ENCODE data around the gene SKAP1. TPM values are rescaled to one million over a fixed set of nuclear protein-coding genes. Genes with fewer than 3 reads are reported as not detected.
"Not testable (repeated sequence)": the region's sequence is repeated elsewhere in the genome, so short reads cannot be mapped to it uniquely, and the experiment has no call there.

The SKAP1 gene
- total RNA-seq, 4 donors from 2014 or later, result 1.1 to 1.7 (median 1.2) TPM

DNA sequence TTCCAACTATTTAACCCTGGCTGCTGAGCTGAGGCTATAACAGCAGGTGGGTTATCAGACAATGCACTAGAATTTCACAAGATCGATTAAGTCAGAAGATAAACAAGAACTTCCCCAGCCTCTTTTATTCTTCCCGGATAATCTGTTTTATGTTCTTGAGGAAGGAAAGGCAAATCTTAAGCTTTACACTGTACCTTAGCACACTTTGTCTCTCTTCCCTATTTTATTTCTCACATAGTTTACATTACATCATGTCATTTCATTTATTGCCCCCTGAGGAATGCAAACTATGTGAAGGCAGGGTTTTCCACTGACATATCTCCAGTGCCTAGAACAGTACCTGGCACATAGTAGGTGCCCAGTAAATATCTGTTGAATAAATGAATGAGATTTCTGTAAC, 139.6 kb downstream of the SKAP1 start:
- H3K27ac ChIP-seq (replicated peaks in 1 of 4), result no peak overlapping the region
- intact Hi-C loops (cut with DNase I), result no loop called here
- WGBS, result 42% methylated on average over 2 of the region's 2 CpGs
- no peaks in the 10 kb centered on the region for H3K36me3 ChIP-seq
- no peak for TF ChIP-seq POLR2A (IDR thresholded peaks at IDR 0.05; ENCODE audit: low read depth)
- no peak for TF ChIP-seq EP300 (IDR thresholded peaks at IDR 0.05)
- TF ChIP-seq, protein P1, sequence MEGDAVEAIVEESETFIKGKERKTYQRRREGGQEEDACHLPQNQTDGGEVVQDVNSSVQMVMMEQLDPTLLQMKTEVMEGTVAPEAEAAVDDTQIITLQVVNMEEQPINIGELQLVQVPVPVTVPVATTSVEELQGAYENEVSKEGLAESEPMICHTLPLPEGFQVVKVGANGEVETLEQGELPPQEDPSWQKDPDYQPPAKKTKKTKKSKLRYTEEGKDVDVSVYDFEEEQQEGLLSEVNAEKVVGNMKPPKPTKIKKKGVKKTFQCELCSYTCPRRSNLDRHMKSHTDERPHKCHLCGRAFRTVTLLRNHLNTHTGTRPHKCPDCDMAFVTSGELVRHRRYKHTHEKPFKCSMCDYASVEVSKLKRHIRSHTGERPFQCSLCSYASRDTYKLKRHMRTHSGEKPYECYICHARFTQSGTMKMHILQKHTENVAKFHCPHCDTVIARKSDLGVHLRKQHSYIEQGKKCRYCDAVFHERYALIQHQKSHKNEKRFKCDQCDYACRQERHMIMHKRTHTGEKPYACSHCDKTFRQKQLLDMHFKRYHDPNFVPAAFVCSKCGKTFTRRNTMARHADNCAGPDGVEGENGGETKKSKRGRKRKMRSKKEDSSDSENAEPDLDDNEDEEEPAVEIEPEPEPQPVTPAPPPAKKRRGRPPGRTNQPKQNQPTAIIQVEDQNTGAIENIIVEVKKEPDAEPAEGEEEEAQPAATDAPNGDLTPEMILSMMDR (IDR thresholded peaks at IDR 0.05), result no peak
- no peak overlapping the region for H3K4me3 ChIP-seq
- H3K27me3 ChIP-seq, result peaks cover 0 to 65% (median 10%) of the 10 kb centered on the region in 4 donors
- no peaks in the 10 kb centered on the region for H3K9me3 ChIP-seq
- DNase-seq (ENCODE audit: extremely low spot score), result no peak
- no peaks in the 10 kb centered on the region for H3K4me1 ChIP-seq

- H3K27ac ChIP-seq (replicated peaks in 1 of 4); intact Hi-C loops (cut with DNase I); H3K36me3 ChIP-seq; H3K4me3 ChIP-seq; H3K9me3 ChIP-seq; DNase-seq (ENCODE audit: extremely low spot score); H3K4me1 ChIP-seq: not testable (repeated sequence)
- 85% methylated on average over 9 of the region's 9 CpGs for WGBS
- peaks cover 0 to 51% (median 5%) of the 10 kb centered on the region in 4 donors for H3K27me3 ChIP-seq
Measured at GRCh38 chr17:48286917-48287316, 143.1 kb downstream of the SKAP1 start.

DNA sequence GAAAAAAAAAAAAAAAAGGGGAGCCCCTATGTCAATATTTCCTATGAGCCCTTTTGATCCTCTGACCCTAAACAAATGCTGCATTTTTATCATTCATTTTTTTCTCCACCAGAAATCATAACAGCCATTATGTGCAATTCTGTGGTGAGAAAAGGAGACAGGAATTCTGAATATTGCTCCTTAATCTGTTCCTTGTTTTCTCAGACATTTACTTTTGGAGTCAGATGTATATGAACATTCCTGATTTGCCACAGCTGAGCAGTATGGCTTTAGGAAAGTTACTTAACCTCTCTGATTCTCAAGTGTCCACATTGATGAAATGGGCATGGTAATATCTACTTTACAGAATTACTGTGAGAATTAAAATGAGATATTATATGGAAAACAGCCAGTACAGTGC, 144.4 kb downstream of the SKAP1 start:
- Histone ChIP-seq H3K36me3 (no peaks in the 10 kb centered on the region), H3K27ac (replicated peaks in 1 of 4) (no peak overlapping the region), H3K4me3 (no peak overlapping the region), H3K4me1 (no peaks in the 10 kb centered on the region), H3K27me3 (peaks cover 0 to 46% (median 2%) of the 10 kb centered on the region in 4 donors), H3K9me3 (no peaks in the 10 kb centered on the region)
- DNase-seq (ENCODE audit: extremely low spot score), result no peak
- intact Hi-C loops (cut with DNase I), result no loop called here
- TF ChIP-seq POLR2A (IDR thresholded peaks at IDR 0.05; ENCODE audit: low read depth) (no peak), POLR2AphosphoS5 (IDR thresholded peaks at IDR 0.05) (no peak), EP300 (IDR thresholded peaks at IDR 0.05) (no peak)
- TF ChIP-seq, protein P1 (IDR thresholded peaks at IDR 0.05), result no peak

DNA sequence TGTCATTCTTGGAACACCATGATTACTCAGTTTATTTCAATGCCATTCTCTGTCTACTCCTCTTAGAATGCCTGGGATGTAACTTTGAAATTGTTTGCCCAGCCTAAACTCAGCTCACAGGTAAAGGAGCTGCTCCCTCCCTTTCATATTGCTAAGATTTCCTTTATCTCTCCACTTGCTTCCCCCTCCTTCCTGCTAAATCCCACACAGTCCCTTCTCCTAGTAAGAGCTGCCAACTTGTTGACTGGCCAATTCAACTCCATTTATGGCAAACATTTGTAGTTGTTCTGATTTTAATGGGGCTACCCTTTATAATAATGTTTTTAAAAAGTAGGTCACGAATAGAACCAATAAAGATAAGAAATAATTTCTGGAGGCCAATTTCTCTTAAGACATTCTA, 146.1 kb downstream of the SKAP1 start:
- Histone ChIP-seq H3K4me3 (no peak overlapping the region), H3K4me1 (no peaks in the 10 kb centered on the region), H3K27ac (replicated peaks in 1 of 4) (no peak overlapping the region), H3K36me3 (no peaks in the 10 kb centered on the region), H3K27me3 (peaks cover 0 to 51% (median 2%) of the 10 kb centered on the region in 4 donors), H3K9me3 (no peaks in the 10 kb centered on the region)
- 85% methylated on average over 1 of the region's 1 CpG for WGBS
- DNase-seq (ENCODE audit: extremely low spot score), result no peak
- intact Hi-C loops (cut with DNase I), result no loop called here
- TF ChIP-seq POLR2A (IDR thresholded peaks at IDR 0.05; ENCODE audit: low read depth), result no peak

DNA sequence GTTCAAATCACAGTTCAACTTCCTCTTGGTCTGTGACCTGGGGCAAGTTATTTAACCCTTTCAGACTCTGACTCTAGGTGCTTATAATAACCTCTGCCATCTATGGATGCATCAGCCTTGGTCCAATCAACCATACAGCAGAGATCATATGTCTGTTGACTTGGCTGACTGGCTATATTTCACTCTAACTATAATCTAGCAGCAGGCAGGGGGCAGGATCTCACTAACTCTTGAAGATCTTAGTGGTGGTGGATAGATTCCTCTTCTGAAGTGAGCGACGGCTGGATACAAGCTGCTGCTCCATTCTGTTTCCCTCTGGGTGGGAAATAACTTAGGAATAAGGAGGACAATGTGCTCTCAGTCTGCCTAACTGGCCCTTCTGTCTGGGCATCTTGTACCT, 146.6 kb downstream of the SKAP1 start:
- no peaks in the 10 kb centered on the region for H3K36me3 ChIP-seq
- TF ChIP-seq POLR2AphosphoS5 (IDR thresholded peaks at IDR 0.05) (no peak), EP300 (IDR thresholded peaks at IDR 0.05) (no peak), POLR2A (IDR thresholded peaks at IDR 0.05; ENCODE audit: low read depth) (no peak)
- TF ChIP-seq, protein P1 (IDR thresholded peaks at IDR 0.05), result no peak
- no peaks in the 10 kb centered on the region for H3K9me3 ChIP-seq
- no peaks in the 10 kb centered on the region for H3K4me1 ChIP-seq
- H3K27me3 ChIP-seq, result peaks cover 0 to 49% (median 2%) of the 10 kb centered on the region in 4 donors
- intact Hi-C loops (cut with DNase I), result no loop called here
- H3K27ac ChIP-seq (replicated peaks in 1 of 4), result no peak overlapping the region
- no peak for DNase-seq (ENCODE audit: extremely low spot score)
- 63% methylated on average over 2 of the region's 2 CpGs for WGBS
- no peak overlapping the region for H3K4me3 ChIP-seq

- no peak overlapping the region for H3K4me3 ChIP-seq
- H3K27ac ChIP-seq (replicated peaks in 1 of 4), result no peak overlapping the region
- no peaks in the 10 kb centered on the region for H3K4me1 ChIP-seq
- 78% methylated on average over 2 of the region's 2 CpGs for WGBS
- peaks cover 0 to 46% (median 2%) of the 10 kb centered on the region in 4 donors for H3K27me3 ChIP-seq
- intact Hi-C loops (cut with DNase I), result no loop called here
- DNase-seq (ENCODE audit: extremely low spot score), result no peak
- TF ChIP-seq, protein P1 (IDR thresholded peaks at IDR 0.05), result no peak
- H3K9me3 ChIP-seq, result no peaks in the 10 kb centered on the region
- no peaks in the 10 kb centered on the region for H3K36me3 ChIP-seq
Measured at GRCh38 chr17:48282303-48282702, 147.7 kb downstream of the SKAP1 start.

Measured in esophagus muscularis mucosa (tissue), 4 donors.